Measurements from ENCODE around the gene EAF2.

EAF2 gene

DNA sequence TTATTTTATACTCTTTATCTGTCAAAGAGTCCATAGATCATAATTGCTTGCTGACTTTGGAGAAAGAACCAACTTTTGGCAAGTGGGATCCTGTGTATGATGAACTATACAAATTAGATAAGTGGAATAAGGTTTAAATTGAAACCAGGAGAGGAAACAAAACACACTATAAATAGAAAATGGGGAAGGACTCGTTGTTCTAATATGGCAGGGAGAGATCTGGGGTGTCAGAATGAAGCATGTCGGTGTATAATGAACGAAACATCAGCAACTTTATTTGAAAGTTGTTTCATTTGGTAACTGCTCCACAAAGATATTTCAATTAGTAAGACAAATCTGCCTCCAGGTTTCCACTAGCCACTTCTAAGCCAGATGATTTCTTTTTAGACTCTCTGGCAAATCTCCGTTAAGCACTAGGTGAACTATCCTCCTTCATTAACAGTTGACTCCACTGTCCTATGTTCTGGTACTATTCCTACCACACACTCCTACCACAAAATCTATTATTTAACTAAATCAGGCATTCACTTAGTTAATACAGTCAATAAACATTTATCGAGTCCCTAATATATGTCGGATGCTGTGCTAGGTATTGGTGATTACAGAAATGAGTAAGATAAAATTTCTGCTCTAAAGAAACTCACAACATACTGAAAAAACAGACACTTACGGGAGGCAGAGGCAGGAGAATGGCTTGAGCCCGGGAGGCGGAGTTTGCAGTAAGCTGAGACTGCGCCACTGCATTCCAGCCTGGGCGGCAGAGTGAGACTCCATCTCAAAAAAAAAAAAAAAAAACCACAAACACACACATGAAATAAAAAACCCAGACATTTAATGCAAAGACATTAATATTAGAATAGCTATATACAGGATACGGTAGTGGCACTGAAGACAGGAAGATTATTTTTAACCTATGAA is 79.3 kb downstream of the EAF2 start:
- H3K27me3 ChIP-seq (ENCODE audit: control insufficient read depth, low read length) = no peaks in the 10 kb centered on the region
- no peaks in the 10 kb centered on the region for H3K79me2 ChIP-seq (ENCODE audit: control insufficient read depth, low read length)
- TF ChIP-seq, protein P1, sequence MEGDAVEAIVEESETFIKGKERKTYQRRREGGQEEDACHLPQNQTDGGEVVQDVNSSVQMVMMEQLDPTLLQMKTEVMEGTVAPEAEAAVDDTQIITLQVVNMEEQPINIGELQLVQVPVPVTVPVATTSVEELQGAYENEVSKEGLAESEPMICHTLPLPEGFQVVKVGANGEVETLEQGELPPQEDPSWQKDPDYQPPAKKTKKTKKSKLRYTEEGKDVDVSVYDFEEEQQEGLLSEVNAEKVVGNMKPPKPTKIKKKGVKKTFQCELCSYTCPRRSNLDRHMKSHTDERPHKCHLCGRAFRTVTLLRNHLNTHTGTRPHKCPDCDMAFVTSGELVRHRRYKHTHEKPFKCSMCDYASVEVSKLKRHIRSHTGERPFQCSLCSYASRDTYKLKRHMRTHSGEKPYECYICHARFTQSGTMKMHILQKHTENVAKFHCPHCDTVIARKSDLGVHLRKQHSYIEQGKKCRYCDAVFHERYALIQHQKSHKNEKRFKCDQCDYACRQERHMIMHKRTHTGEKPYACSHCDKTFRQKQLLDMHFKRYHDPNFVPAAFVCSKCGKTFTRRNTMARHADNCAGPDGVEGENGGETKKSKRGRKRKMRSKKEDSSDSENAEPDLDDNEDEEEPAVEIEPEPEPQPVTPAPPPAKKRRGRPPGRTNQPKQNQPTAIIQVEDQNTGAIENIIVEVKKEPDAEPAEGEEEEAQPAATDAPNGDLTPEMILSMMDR (IDR thresholded peaks at IDR 0.05; ENCODE audit: low read depth, low read length, poor library complexity, severe bottlenecking) = no peak
- no peak for TF ChIP-seq EZH2phosphoT487 (IDR thresholded peaks at IDR 0.05; ENCODE audit: borderline replicate concordance, low read length)
- no peak overlapping the region for H3K27ac ChIP-seq (ENCODE audit: low read depth, low read length)
- no peaks in the 10 kb centered on the region for H3F3A ChIP-seq (ENCODE audit: control insufficient read depth, insufficient read depth)
- 0 out of 2 replicates have a peak, but pooled peaks cover 3% of the 10 kb centered on the region for H3K4me1 ChIP-seq (ENCODE audit: control insufficient read depth, low read length)
- no peaks in the 10 kb centered on the region for H3K9me3 ChIP-seq (ENCODE audit: control insufficient read depth, insufficient read depth, low read length)
- H3K4me2 ChIP-seq (ENCODE audit: low read length) = no peak overlapping the region
- no peaks in the 10 kb centered on the region for H3K9me2 ChIP-seq (replicated peaks; ENCODE audit: control insufficient read depth, low read length)
- no peaks in the 10 kb centered on the region for H4K20me1 ChIP-seq (ENCODE audit: control insufficient read depth, insufficient read depth, low read depth, low read length)
- H3K36me3 ChIP-seq (ENCODE audit: control insufficient read depth, low read length) = peaks cover 83% of the 10 kb centered on the region
- no peak overlapping the region for H3K4me3 ChIP-seq (ENCODE audit: low read length)

DNA sequence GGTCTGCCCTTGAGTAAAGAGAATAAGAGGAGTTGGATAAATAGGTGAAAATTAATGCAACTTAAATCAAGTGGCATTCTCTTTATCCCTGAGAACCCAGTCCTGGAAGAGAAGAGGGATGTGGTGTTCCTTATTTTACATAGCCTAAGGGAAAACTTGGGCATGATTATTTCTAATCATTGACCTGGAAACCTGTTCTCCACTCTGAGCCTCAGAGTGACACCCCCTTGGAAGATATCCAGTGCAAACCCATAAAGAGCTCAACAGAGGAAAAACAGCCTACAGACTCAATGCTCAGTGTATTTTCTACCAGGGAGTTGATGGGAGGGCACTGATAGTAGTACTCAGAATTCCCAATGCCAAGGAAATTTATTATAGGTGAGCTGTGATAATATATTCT is 81.2 kb downstream of the EAF2 start:
- TF ChIP-seq EZH2phosphoT487 (IDR thresholded peaks at IDR 0.05; ENCODE audit: borderline replicate concordance, low read length) = no peak
- TF ChIP-seq, protein P1 (IDR thresholded peaks at IDR 0.05; ENCODE audit: low read depth, low read length, poor library complexity, severe bottlenecking) = no peak
- Histone ChIP-seq H3K4me2 (ENCODE audit: low read length) (no peak overlapping the region), H3K27ac (ENCODE audit: low read depth, low read length) (no peak overlapping the region), H3K4me1 (ENCODE audit: control insufficient read depth, low read length) (0 out of 2 replicates have a peak, but pooled peaks cover 3% of the 10 kb centered on the region), H3F3A (ENCODE audit: control insufficient read depth, insufficient read depth) (no peaks in the 10 kb centered on the region), H4K20me1 (ENCODE audit: control insufficient read depth, insufficient read depth, low read depth, low read length) (no peaks in the 10 kb centered on the region), H3K4me3 (ENCODE audit: low read length) (no peak overlapping the region), H3K9me2 (replicated peaks; ENCODE audit: control insufficient read depth, low read length) (no peaks in the 10 kb centered on the region), H3K9me3 (ENCODE audit: control insufficient read depth, insufficient read depth, low read length) (no peaks in the 10 kb centered on the region), H3K36me3 (ENCODE audit: control insufficient read depth, low read length) (peaks cover 86% of the 10 kb centered on the region), H3K27me3 (ENCODE audit: control insufficient read depth, low read length) (no peaks in the 10 kb centered on the region), H3K79me2 (ENCODE audit: control insufficient read depth, low read length) (no peaks in the 10 kb centered on the region)

DNA sequence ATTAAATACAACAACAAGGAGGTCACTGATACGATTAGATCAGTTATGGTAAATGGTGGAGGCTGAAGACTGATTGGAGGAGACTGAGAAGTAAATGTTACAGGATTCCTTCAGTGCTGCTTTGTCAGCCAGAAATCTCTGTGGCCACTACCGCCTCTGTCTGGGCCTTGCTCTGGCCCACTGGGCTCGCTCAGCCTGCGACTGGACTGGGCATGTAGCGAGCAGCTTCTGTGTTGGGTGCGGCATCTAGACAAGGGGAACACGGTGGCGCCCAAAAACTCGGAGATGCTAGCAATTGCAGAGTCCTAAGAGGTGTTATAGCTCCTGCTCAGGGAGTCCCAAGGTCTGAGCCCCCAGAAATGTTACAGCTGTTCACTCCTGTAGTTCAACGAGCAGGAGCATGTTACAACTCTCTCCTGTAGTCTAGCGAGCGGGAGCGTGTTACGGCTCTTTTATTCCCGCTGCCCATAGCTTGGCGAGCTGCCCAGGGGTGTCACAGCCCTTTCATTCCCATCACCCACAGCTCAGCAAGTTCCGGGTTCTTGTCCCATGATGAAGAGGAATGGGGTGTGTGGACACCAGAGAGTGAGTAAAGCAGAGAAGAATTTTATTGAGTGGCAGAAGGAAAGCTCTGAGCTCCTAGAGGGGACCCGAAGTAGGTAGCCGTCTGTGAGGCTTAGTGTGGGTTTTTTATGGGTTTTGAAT is 83.9 kb downstream of the EAF2 start:
- Histone ChIP-seq H3K9me3 (ENCODE audit: control insufficient read depth, insufficient read depth, low read length) (no peaks in the 10 kb centered on the region), H3K4me3 (ENCODE audit: low read length) (no peak overlapping the region), H3K36me3 (ENCODE audit: control insufficient read depth, low read length) (peaks cover 85% of the 10 kb centered on the region), H3K4me1 (ENCODE audit: control insufficient read depth, low read length) (0 out of 2 replicates have a peak, but pooled peaks cover 1% of the 10 kb centered on the region), H4K20me1 (ENCODE audit: control insufficient read depth, insufficient read depth, low read depth, low read length) (no peaks in the 10 kb centered on the region), H3K27ac (ENCODE audit: low read depth, low read length) (no peak overlapping the region), H3K27me3 (ENCODE audit: control insufficient read depth, low read length) (no peaks in the 10 kb centered on the region), H3F3A (ENCODE audit: control insufficient read depth, insufficient read depth) (no peaks in the 10 kb centered on the region), H3K79me2 (ENCODE audit: control insufficient read depth, low read length) (no peaks in the 10 kb centered on the region), H3K9me2 (replicated peaks; ENCODE audit: control insufficient read depth, low read length) (no peaks in the 10 kb centered on the region), H3K4me2 (ENCODE audit: low read length) (no peak overlapping the region)
- TF ChIP-seq EZH2phosphoT487 (IDR thresholded peaks at IDR 0.05; ENCODE audit: borderline replicate concordance, low read length) = no peak
- TF ChIP-seq, protein P1 (IDR thresholded peaks at IDR 0.05; ENCODE audit: low read depth, low read length, poor library complexity, severe bottlenecking) = no peak

Measured in DOHH2 (cell line).